Adrenal gland (tissue), 12 donors: Measurements from ENCODE around the gene NUCKS1. TPM values are rescaled to one million over a fixed set of nuclear protein-coding genes. Genes with fewer than 3 reads are reported as not detected.

Experiments used
- DNase-seq, 7 donors: peaks; one replicate each; pipeline ENCODE4 v3.0.0-alpha.2; 2019 to 2020
- H3K27ac ChIP-seq, 5 donors: fragments of 200-600 bp; sonication (generic) in 4 of 5; 1 replicate in 3 of 5; 2 replicates in 2 of 5; pipeline versions ENCODE4 v1.5.1 to v1.8.0; 2016 to 2020; ENCODE audit warnings: mild to moderate bottlenecking in 1 of 5
- H3K27me3 ChIP-seq: fragments of 200-600 bp; 2 replicates; pipeline ENCODE4 v1.8.0; 2021
- H3K36me3 ChIP-seq, 2 donors: fragments of 200-600 bp; replicated peaks in 1 of 2; 1 replicate in 1 of 2; 2 replicates in 1 of 2; pipeline versions ENCODE4 v1.5.1 to v1.8.0; 2018 to 2022
- H3K4me1 ChIP-seq, 2 donors: fragments of 200-600 bp; replicated peaks in 1 of 2; 1 replicate in 1 of 2; 2 replicates in 1 of 2; pipeline versions ENCODE4 v1.5.1 to v1.8.0; 2018 to 2021
- H3K4me3 ChIP-seq, 4 donors: fragments of 200-600 bp; sonication (generic) in 3 of 4; one replicate each; pipeline ENCODE4 v1.5.1; 2016 to 2018
- H3K9me3 ChIP-seq, 3 donors: fragments of 200-600 bp; sonication (generic) in 1 of 3; replicated peaks in 1 of 3; 1 replicate in 2 of 3; 2 replicates in 1 of 3; pipeline versions ENCODE4 v1.5.1 to v1.8.0; 2016 to 2021
- POLR2A ChIP-seq, 2 donors: fragments of 450-650 bp; IDR thresholded peaks; one replicate each; pipeline ENCODE4 v1.6.1; 2017; ENCODE audit warnings: antibody characterized with exemption in 2 of 2, mild to moderate bottlenecking in 2 of 2, moderate library complexity in 1 of 2
- WGBS, 4 donors: extraction: QIAGEN DNeasy Blood & Tissue Kit in 2 of 4; methylation state at CpG; one replicate each; pipeline versions ENCODE4 v1.1.5 to v1.1.7; 2013 to 2017; 5-methylcytosine and 5-hydroxymethylcytosine counted together
- intact Hi-C, 2 donors: fragments of 100-400 bp; cut with DNase I; formaldehyde crosslinking; loops; one replicate each; pipeline versions ENCODE4 v1.14.1 to v1.15.0; 2022 to 2023
- polyA plus RNA-seq, 3 donors: library from polyadenylated mRNA; stranded (reverse); fragments of 200-250 nt in 2 of 3; fragments of 350-450 nt in 1 of 3; fragmentation: Illumina TruSeq in 1 of 3; extraction: RNeasy Lipid Tissue Mini Kit (QIAGEN cat#74804) in 1 of 3; gene quantifications; one replicate each; pipeline ENCODE4 v1.2.3, GENCODE V29; 2013 to 2014
- total RNA-seq, 9 donors: library from RNA; depleted of rRNA in 4 of 9; stranded (reverse); fragments of >200 nt in 4 of 9; fragments of 120-200 nt in 1 of 9; fragmentation: NEBNext Ultra II Directional in 1 of 9; extraction: Animal tissue kit (Norgen Biotek cat#: 25700) in 1 of 9; gene quantifications; one replicate each; pipeline versions ENCODE4 v1.1.0 to v1.2.4, GENCODE V29; 2013 to 2023
- TF ChIP-seq, protein P1 (sequence below), 6 experiments: fragments of 450-650 bp in 4 of 6; fragments of 200-600 bp in 2 of 6; sonication (generic) in 1 of 6; IDR thresholded peaks; 1 replicate in 5 of 6; 2 replicates in 1 of 6; pipeline versions ENCODE4 v1.5.1 to v1.8.0; 2016 to 2021; ENCODE audit warnings: antibody characterized with exemption in 6 of 6, mild to moderate bottlenecking in 2 of 6, moderate library complexity in 1 of 6
- donor health status: healthy with polysubstance abuse.
- donor health status: Bipolar disorder and iron deficiency.
- donor health status: DM: yes; HTN: yes; CAD: no.
- donor health status: DM: no; HTN: no; CAD: no.
- donor health status: DM: no; HTN: no; CAD: no.
- donor health status: DM: yes; HTN: yes; CAD: no.

The NUCKS1 gene
- total and polyA plus RNA-seq, 12 donors = 33.1 to 161 (median 122) TPM

GRCh38 chr1:205690122-205690756 lies 59.7 kb downstream of the NUCKS1 start:
- no peaks in the 10 kb centered on the region for H3K27me3 ChIP-seq
- no peaks in the 10 kb centered on the region for H3K36me3 ChIP-seq
- 81 to 92% (median 88%) methylated on average over 8 of the region's 8 CpGs for WGBS, 4 donors
- H3K9me3 ChIP-seq = no peaks in the 10 kb centered on the region
- DNase-seq = no peak
- H3K27ac ChIP-seq = no peak overlapping the region
- no peak for TF ChIP-seq POLR2A (IDR thresholded peaks at IDR 0.05)
- TF ChIP-seq, protein P1, sequence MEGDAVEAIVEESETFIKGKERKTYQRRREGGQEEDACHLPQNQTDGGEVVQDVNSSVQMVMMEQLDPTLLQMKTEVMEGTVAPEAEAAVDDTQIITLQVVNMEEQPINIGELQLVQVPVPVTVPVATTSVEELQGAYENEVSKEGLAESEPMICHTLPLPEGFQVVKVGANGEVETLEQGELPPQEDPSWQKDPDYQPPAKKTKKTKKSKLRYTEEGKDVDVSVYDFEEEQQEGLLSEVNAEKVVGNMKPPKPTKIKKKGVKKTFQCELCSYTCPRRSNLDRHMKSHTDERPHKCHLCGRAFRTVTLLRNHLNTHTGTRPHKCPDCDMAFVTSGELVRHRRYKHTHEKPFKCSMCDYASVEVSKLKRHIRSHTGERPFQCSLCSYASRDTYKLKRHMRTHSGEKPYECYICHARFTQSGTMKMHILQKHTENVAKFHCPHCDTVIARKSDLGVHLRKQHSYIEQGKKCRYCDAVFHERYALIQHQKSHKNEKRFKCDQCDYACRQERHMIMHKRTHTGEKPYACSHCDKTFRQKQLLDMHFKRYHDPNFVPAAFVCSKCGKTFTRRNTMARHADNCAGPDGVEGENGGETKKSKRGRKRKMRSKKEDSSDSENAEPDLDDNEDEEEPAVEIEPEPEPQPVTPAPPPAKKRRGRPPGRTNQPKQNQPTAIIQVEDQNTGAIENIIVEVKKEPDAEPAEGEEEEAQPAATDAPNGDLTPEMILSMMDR (IDR thresholded peaks at IDR 0.05) = no peak
- no peaks in the 10 kb centered on the region for H3K4me1 ChIP-seq
- no peak overlapping the region for H3K4me3 ChIP-seq
- intact Hi-C loops = no loop called here

DNA sequence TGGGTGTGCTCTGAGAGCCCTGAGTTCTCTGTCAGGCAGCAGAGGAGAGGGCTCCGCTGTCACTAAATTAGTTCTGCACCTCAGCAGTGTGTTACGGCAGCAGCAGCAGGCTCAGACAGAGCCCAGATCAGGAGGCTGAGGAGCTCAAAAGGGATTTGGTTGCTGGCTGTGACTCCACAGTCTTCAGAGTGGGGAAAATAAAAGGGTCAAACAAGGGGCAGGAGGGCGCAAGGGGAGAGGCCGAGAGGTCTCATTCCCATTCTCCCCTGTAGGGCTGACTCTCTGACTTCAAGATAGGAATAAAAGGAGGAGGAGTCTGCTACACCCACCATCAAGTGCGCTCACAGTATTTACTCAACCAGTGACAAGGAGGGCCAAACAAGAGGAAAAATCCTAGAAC lies 60.5 kb downstream of the NUCKS1 start:
- no peaks in the 10 kb centered on the region for H3K36me3 ChIP-seq
- H3K27ac ChIP-seq = no peak overlapping the region
- DNase-seq = no peak
- H3K4me3 ChIP-seq = no peak overlapping the region
- TF ChIP-seq, protein P1 (IDR thresholded peaks at IDR 0.05) = no peak
- no peak for TF ChIP-seq POLR2A (IDR thresholded peaks at IDR 0.05)
- no peaks in the 10 kb centered on the region for H3K9me3 ChIP-seq
- no peaks in the 10 kb centered on the region for H3K4me1 ChIP-seq
- intact Hi-C loops = no loop called here
- H3K27me3 ChIP-seq = no peaks in the 10 kb centered on the region
- WGBS, 4 donors = 90 to 94% (median 94%) methylated on average over 5 of the region's 5 CpGs

- intact Hi-C loops = no loop called here
- no peaks in the 10 kb centered on the region for H3K4me1 ChIP-seq
- no peaks in the 10 kb centered on the region for H3K36me3 ChIP-seq
- WGBS, 4 donors = 76 to 81% (median 78%) methylated on average over 7 of the region's 7 CpGs
- TF ChIP-seq, protein P1 (IDR thresholded peaks at IDR 0.05) = no peak
- no peak for TF ChIP-seq POLR2A (IDR thresholded peaks at IDR 0.05)
- no peak for DNase-seq
- H3K27me3 ChIP-seq = no peaks in the 10 kb centered on the region
- no peak overlapping the region for H3K27ac ChIP-seq
- no peak overlapping the region for H3K4me3 ChIP-seq
- no peaks in the 10 kb centered on the region for H3K9me3 ChIP-seq
These were observed 61.6 kb downstream of the NUCKS1 start for GRCh38 chr1:205688171-205689080.

- no peaks in the 10 kb centered on the region for H3K36me3 ChIP-seq
- no peak for DNase-seq
- 69 to 95% (median 83%) methylated on average over 2 of the region's 2 CpGs for WGBS, 4 donors
- no peak overlapping the region for H3K4me3 ChIP-seq
- no peak overlapping the region for H3K27ac ChIP-seq
- TF ChIP-seq, protein P1 (IDR thresholded peaks at IDR 0.05) = no peak
- no peak for TF ChIP-seq POLR2A (IDR thresholded peaks at IDR 0.05)
- no peaks in the 10 kb centered on the region for H3K4me1 ChIP-seq
- H3K27me3 ChIP-seq = no peaks in the 10 kb centered on the region
- H3K9me3 ChIP-seq = no peaks in the 10 kb centered on the region
- intact Hi-C loops = no loop called here
These were observed 62.7 kb downstream of the NUCKS1 start for GRCh38 chr1:205687242-205687641.
